HG03095 (cell line): ENCODE measurements around the gene AMPH.
"Not testable (repeated sequence)": the region's sequence is repeated elsewhere in the genome, so short reads cannot be mapped to it uniquely, and the experiment has no call there.

ENCODE experiments used
- ATAC-seq: cut with Tn5 transposase; IDR thresholded peaks from one replicate; pipeline ENCODE4 v1.9.1; 2021; ENCODE audit warnings: moderate library complexity; ENCODE audit not compliant: unreplicated experiment

AMPH gene

GRCh38 chr7:38398725-38399321, 232.3 kb downstream of the AMPH start:
- ATAC-seq = no peak

- no peak for ATAC-seq
Measured at GRCh38 chr7:38396852-38397251, 234.3 kb downstream of the AMPH start.

- not testable (repeated sequence) for ATAC-seq
Measured at GRCh38 chr7:38395921-38396552, 235.1 kb downstream of the AMPH start.

GRCh38 chr7:38394660-38395059, 236.5 kb downstream of the AMPH start:
- no peak for ATAC-seq

- no peak for ATAC-seq
Measured at GRCh38 chr7:38393874-38394273, 237.3 kb downstream of the AMPH start.

- no peak for ATAC-seq
Measured at GRCh38 chr7:38391751-38392150, 239.4 kb downstream of the AMPH start.

GRCh38 chr7:38385682-38386081, 245.5 kb downstream of the AMPH start:
- ATAC-seq = no peak

- no peak for ATAC-seq
Measured at GRCh38 chr7:38383281-38383680, 247.9 kb downstream of the AMPH start.

GRCh38 chr7:38382684-38383083, 248.5 kb downstream of the AMPH start:
- ATAC-seq = no peak

- no peak for ATAC-seq
Measured at GRCh38 chr7:38375453-38375852, 255.7 kb downstream of the AMPH start.

- ATAC-seq = peak; percentile 42
Measured at GRCh38 chr7:38374507-38374906, 256.7 kb downstream of the AMPH start.

GRCh38 chr7:38373155-38373554, 258.0 kb downstream of the AMPH start:
- no peak for ATAC-seq

GRCh38 chr7:38372290-38372689, 258.9 kb downstream of the AMPH start:
- no peak for ATAC-seq

- peak; percentile 69 for ATAC-seq
Measured at GRCh38 chr7:38369816-38370493, 261.2 kb downstream of the AMPH start.

- peak; percentile 48 for ATAC-seq
Measured at GRCh38 chr7:38368191-38368605, 263.0 kb downstream of the AMPH start.

- ATAC-seq = peak; percentile 43
Measured at GRCh38 chr7:38367301-38367890, 263.8 kb downstream of the AMPH start.

- not testable (repeated sequence) for ATAC-seq
Measured at GRCh38 chr7:38363379-38363778, 267.8 kb downstream of the AMPH start.

GRCh38 chr7:38362611-38363237, 268.4 kb downstream of the AMPH start:
- ATAC-seq = peak; percentile 31

GRCh38 chr7:38360776-38361175, 270.4 kb downstream of the AMPH start:
- no peak for ATAC-seq

GRCh38 chr7:38359071-38359601, 272.0 kb downstream of the AMPH start:
- ATAC-seq = peak; percentile 83

GRCh38 chr7:38358273-38358831, 272.8 kb downstream of the AMPH start:
- not testable (repeated sequence) for ATAC-seq
